Measurements from ENCODE around the gene MME. TPM values are rescaled to one million over a fixed set of nuclear protein-coding genes. Genes with fewer than 3 reads are reported as not detected.
"Not testable (repeated sequence)": the region's sequence is repeated elsewhere in the genome, so short reads cannot be mapped to it uniquely, and the experiment has no call there.

MME gene
- total RNA-seq, 1 donor from 2014 or later = 18.4 TPM

DNA sequence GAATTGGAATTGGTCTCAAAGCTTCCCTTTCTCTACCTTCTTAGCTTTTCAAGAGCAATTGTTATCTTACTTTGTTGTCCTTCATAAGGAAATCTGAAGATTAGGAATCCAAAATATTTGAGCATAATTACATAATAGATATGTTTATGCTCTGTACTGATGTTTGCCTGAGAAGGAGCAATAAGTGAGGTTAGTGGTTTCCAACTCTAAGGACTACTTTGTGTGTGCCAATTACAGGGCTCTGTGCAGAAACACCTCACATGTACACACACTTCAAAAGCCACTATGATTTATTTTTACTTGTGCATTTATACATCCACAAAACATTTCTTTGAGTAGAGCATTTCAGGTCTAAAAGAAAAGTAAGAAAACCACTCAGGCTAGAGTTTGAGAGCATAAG is 49.9 kb downstream of the MME start:
- no peak for DNase-seq (ENCODE audit: extremely low spot score in 2 of 2)

DNA sequence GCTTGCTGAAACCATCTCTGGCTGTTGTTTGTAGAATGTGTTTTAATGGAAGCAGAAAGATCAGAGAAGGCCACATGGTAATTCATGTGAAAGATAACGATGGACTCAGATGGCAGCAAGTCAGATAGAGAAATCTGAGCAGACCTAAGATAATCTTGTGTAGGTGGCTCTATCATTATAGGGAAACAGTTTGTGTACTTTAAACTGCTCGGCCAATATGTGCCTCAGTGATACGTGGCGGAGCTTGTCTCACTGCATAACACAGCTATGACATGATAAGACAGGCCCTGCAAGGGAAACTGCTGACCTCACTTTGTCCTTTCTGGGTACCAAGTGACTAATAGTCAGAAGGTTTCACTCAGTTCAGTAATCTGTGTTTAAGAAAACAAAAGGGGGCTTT is 51.0 kb downstream of the MME start:
- Histone ChIP-seq H3K4me1 (no peaks in the 10 kb centered on the region), H3K36me3 (no peaks in the 10 kb centered on the region), H3K27ac (peak overlapping the region; percentile 59), H3K9me3 (no peaks in the 10 kb centered on the region), H3K4me3 (no peak overlapping the region), H3K27me3 (no peaks in the 10 kb centered on the region)
- no peak for DNase-seq (ENCODE audit: extremely low spot score in 2 of 2)
- TF ChIP-seq POLR2AphosphoS5 (IDR thresholded peaks at IDR 0.05; ENCODE audit: insufficient read depth in 1 of 2, low read depth in 1 of 2) (peak in 1 of 2 donors; percentile 27), POLR2A (IDR thresholded peaks at IDR 0.05) (no peak)
- TF ChIP-seq, protein P1, sequence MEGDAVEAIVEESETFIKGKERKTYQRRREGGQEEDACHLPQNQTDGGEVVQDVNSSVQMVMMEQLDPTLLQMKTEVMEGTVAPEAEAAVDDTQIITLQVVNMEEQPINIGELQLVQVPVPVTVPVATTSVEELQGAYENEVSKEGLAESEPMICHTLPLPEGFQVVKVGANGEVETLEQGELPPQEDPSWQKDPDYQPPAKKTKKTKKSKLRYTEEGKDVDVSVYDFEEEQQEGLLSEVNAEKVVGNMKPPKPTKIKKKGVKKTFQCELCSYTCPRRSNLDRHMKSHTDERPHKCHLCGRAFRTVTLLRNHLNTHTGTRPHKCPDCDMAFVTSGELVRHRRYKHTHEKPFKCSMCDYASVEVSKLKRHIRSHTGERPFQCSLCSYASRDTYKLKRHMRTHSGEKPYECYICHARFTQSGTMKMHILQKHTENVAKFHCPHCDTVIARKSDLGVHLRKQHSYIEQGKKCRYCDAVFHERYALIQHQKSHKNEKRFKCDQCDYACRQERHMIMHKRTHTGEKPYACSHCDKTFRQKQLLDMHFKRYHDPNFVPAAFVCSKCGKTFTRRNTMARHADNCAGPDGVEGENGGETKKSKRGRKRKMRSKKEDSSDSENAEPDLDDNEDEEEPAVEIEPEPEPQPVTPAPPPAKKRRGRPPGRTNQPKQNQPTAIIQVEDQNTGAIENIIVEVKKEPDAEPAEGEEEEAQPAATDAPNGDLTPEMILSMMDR (IDR thresholded peaks at IDR 0.05) = no peak
- intact Hi-C loops (cut with DNase I) = no loop called here

More for the DNA sequence above, 49.9 kb downstream of the MME start:
- no peaks in the 10 kb centered on the region for H3K4me1 ChIP-seq
- no peaks in the 10 kb centered on the region for H3K9me3 ChIP-seq
- H3K27me3 ChIP-seq = no peaks in the 10 kb centered on the region
- TF ChIP-seq POLR2A (IDR thresholded peaks at IDR 0.05) (no peak), POLR2AphosphoS5 (IDR thresholded peaks at IDR 0.05; ENCODE audit: insufficient read depth in 1 of 2, low read depth in 1 of 2) (no peak)
- TF ChIP-seq, protein P1 (IDR thresholded peaks at IDR 0.05) = no peak
- no peak overlapping the region for H3K27ac ChIP-seq
- no peaks in the 10 kb centered on the region for H3K36me3 ChIP-seq
- intact Hi-C loops (cut with DNase I) = no loop called here
- H3K4me3 ChIP-seq = no peak overlapping the region

DNA sequence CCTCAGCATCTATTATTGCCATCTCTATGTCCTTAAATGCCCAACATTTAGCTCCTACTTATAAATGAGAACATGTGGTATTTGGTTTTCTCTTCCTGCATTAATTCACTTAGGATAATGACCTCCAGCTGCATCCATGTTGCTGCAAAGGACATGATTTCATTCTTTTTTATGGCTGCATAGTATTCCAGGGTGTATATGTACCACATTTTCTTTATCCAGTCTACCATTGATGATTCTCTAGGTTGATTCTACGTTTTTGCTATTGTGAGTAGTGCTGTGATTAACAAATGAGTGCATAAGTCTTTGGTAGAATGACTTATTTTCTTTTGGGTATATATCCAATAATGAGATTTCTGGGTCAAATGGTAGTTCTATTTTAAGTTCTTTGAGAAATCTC is 54.2 kb downstream of the MME start:
- H3K36me3 ChIP-seq; H3K27me3 ChIP-seq; H3K9me3 ChIP-seq; intact Hi-C loops (cut with DNase I); H3K27ac ChIP-seq; H3K4me1 ChIP-seq; H3K4me3 ChIP-seq; DNase-seq (ENCODE audit: extremely low spot score in 2 of 2): not testable (repeated sequence)

DNA sequence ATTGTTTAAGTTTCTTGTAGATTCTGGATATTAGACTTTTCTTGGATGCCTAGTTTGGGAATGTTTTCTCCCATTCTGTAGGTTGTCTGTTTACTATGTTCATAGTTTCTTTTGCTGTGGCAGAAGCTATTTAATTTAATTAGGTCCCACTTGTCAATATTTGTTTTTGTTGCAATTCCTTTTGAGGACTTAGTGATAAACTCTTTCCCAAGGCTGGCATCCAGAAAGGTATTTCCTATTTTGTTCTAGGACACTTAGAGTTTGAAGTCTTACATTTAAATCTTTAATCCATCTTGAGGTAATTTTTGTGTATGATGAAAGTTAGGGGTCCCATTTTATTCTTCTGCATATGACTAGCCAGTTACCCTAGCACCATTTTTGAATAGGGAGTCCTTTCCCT is 54.9 kb downstream of the MME start:
- no peak for DNase-seq (ENCODE audit: extremely low spot score in 2 of 2)
- intact Hi-C loops (cut with DNase I) = no loop called here
- Histone ChIP-seq H3K4me3 (no peak overlapping the region), H3K36me3 (no peaks in the 10 kb centered on the region), H3K27me3 (no peaks in the 10 kb centered on the region), H3K4me1 (no peaks in the 10 kb centered on the region), H3K27ac (no peak overlapping the region), H3K9me3 (no peaks in the 10 kb centered on the region)
- no peak for TF ChIP-seq POLR2AphosphoS5 (IDR thresholded peaks at IDR 0.05; ENCODE audit: insufficient read depth in 1 of 2, low read depth in 1 of 2)
- TF ChIP-seq, protein P1 (IDR thresholded peaks at IDR 0.05) = no peak
- TF ChIP-seq POLR2A (IDR thresholded peaks at IDR 0.05) = no peak

DNA sequence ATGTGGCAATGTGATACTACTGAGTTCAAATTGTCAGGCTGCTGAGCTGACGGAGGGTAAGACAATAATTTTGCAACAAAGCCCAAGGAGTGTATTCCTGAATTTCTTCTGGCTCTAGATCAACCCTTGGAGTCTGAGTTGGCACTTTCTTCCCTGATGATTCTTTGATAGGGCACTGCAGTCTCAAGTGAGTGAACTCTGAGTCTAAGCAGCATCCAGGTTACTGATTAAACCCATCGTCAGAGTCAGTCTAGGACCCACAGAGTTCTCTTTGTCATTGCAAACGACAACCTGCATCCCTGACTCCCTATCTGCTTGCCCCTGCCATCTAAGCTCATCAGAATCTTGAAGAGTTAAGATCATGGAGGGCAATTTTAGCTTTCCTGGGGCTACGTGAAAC is 58.6 kb downstream of the MME start:
- H3K9me3 ChIP-seq = no peaks in the 10 kb centered on the region
- no peaks in the 10 kb centered on the region for H3K36me3 ChIP-seq
- intact Hi-C loops (cut with DNase I) = no loop called here
- TF ChIP-seq, protein P1 (IDR thresholded peaks at IDR 0.05) = no peak
- no peak for TF ChIP-seq POLR2AphosphoS5 (IDR thresholded peaks at IDR 0.05; ENCODE audit: insufficient read depth in 1 of 2, low read depth in 1 of 2)
- TF ChIP-seq POLR2A (IDR thresholded peaks at IDR 0.05) = no peak
- H3K27me3 ChIP-seq = no peaks in the 10 kb centered on the region
- no peaks in the 10 kb centered on the region for H3K4me1 ChIP-seq
- H3K4me3 ChIP-seq = no peak overlapping the region
- H3K27ac ChIP-seq = no peak overlapping the region
- DNase-seq (ENCODE audit: extremely low spot score in 2 of 2) = no peak

DNA sequence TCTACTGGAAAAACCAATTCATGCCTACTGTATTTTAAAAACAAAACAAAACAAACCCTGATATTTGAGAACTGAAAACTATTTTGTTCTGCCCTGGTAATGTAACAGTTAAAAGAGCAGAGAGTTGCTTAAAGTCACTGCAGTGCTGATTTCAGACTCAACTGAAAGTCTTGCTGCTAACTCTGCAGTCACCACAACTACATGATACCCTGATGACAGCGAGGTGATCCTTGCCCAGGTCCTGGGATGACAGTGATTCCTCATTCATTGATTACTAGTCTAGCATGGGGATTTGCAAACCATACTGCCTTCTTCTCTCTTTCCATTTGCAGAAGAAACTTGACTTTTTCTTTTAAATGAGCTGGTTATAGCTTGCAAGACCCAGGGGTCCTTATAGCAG is 67.5 kb downstream of the MME start:
- H3K4me1 ChIP-seq = no peaks in the 10 kb centered on the region
- H3K9me3 ChIP-seq = no peaks in the 10 kb centered on the region
- H3K4me3 ChIP-seq = no peak overlapping the region
- H3K27ac ChIP-seq = no peak overlapping the region
- no peaks in the 10 kb centered on the region for H3K27me3 ChIP-seq
- TF ChIP-seq POLR2A (IDR thresholded peaks at IDR 0.05) (no peak), POLR2AphosphoS5 (IDR thresholded peaks at IDR 0.05; ENCODE audit: insufficient read depth in 1 of 2, low read depth in 1 of 2) (no peak)
- TF ChIP-seq, protein P1 (IDR thresholded peaks at IDR 0.05) = no peak
- no peaks in the 10 kb centered on the region for H3K36me3 ChIP-seq
- DNase-seq (ENCODE audit: extremely low spot score in 2 of 2) = no peak
- intact Hi-C loops (cut with DNase I) = loop anchor here (5.0 kb wide), 1 partner anchor 1145 kb away; no protein-coding TSS in a partner anchor

All from vagina (tissue), 2 donors.